ENCODE measurements around the gene RYR2. TPM values are rescaled to one million over a fixed set of nuclear protein-coding genes. Genes with fewer than 3 reads are reported as not detected.

RYR2 gene
- total and polyA plus RNA-seq, 8 donors, result 0.25 to 33.5 (median 2.5) TPM

DNA sequence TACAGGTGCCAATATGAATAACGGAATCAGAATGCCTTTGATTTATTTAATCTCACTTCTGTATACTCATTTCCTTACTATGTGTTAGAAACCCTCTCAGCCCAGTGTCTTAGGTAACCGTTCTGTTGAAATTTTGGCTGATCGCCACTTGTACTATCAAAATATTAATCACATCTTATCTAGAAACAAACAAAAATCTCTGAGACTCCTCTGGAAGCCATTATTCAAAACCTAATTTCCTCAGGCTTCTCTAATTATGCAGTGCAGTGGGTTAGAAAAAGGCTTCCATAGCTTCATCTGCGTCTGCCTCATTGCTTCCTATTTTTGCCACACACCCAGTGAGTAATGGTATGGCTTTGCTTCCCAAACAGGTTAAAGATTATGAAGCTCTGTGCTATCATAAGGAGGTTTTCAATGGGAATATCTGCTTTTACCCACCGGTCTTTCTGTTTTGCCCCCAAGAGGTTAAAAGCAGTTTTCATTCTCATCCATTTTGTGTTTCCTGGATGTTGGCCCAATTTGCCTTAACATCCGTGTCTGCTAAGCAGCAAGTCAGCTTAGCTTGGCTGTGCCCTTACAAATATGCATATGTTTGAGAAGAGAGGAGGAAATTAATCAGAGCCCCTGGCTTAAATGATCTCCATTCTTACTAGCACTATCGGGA is 129.6 kb downstream of the RYR2 start:
- Histone ChIP-seq H3K27me3 (no peaks in the 10 kb centered on the region), H3K27ac (no peak overlapping the region), H3K4me3 (no peak overlapping the region), H3K9me3 (no peaks in the 10 kb centered on the region), H3K4me1 (peaks cover 0 to 13% (median 6%) of the 10 kb centered on the region in 4 donors), H3K36me3 (no peaks in the 10 kb centered on the region)
- TF ChIP-seq POLR2AphosphoS5 (IDR thresholded peaks at IDR 0.05) (no peak), EP300 (IDR thresholded peaks at IDR 0.05) (no peak), CTCF (IDR thresholded peaks at IDR 0.05) (no peak), POLR2A (IDR thresholded peaks at IDR 0.05) (no peak)
- DNase-seq, result peak in 1 of 2 donors; percentile 54
- intact Hi-C loops (cut with DNase I; ENCODE audit: low total_unique reads), result no loop called here
- 41 to 48% (median 44%) methylated on average over 7 of the region's 7 CpGs for WGBS, 5 donors

- whole genome bisulfite sequencing, 5 donors, result 55 to 71% (median 58%) methylated on average over 1 of the region's 1 CpG
- Histone ChIP-seq H3K9me3 (no peaks in the 10 kb centered on the region), H3K4me1 (peaks cover 0 to 15% (median 6%) of the 10 kb centered on the region in 4 donors), H3K36me3 (no peaks in the 10 kb centered on the region), H3K27me3 (no peaks in the 10 kb centered on the region), H3K4me3 (no peak overlapping the region), H3K27ac (no peak overlapping the region)
- intact Hi-C loops (cut with DNase I; ENCODE audit: low total_unique reads), result no loop called here
- DNase-seq, result no peak
- TF ChIP-seq POLR2AphosphoS5 (IDR thresholded peaks at IDR 0.05), result no peak
- TF ChIP-seq EP300 (IDR thresholded peaks at IDR 0.05), result no peak
- TF ChIP-seq POLR2A (IDR thresholded peaks at IDR 0.05), result no peak
- TF ChIP-seq CTCF (IDR thresholded peaks at IDR 0.05), result no peak
Observed at GRCh38 chr1:237172118-237172485, 130.1 kb downstream of the RYR2 start.

DNA sequence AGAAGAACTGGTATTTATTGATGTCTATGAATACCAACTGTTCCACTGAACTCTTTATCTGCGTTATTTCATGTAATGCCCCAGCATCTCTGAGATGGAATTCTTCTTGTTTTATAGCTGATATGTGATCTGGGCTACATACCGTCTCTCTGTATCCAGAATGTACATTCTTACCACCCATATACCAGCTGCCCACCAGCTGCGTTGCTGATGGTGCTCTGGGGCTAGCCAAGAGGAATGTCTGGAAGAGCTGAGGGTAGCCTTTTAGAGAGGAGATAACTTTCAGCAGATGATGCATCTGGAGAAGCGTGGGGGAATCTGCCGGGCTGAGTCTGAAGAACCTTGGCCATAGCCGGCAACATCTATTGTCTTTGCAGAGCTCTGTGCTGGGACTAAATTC is 137.5 kb downstream of the RYR2 start:
- 80 to 94% (median 90%) methylated on average over 6 of the region's 6 CpGs for WGBS, 5 donors
- no peaks in the 10 kb centered on the region for H3K36me3 ChIP-seq
- H3K4me3 ChIP-seq, result no peak overlapping the region
- no peaks in the 10 kb centered on the region for H3K27me3 ChIP-seq
- TF ChIP-seq POLR2A (IDR thresholded peaks at IDR 0.05), result no peak
- no peak for TF ChIP-seq POLR2AphosphoS5 (IDR thresholded peaks at IDR 0.05)
- TF ChIP-seq EP300 (IDR thresholded peaks at IDR 0.05), result no peak
- no peak for TF ChIP-seq CTCF (IDR thresholded peaks at IDR 0.05)
- no peak overlapping the region for H3K27ac ChIP-seq
- H3K9me3 ChIP-seq, result no peaks in the 10 kb centered on the region
- peaks cover 0 to 8% (median 0%) of the 10 kb centered on the region in 4 donors for H3K4me1 ChIP-seq
- no peak for DNase-seq
- intact Hi-C loops (cut with DNase I; ENCODE audit: low total_unique reads), result no loop called here

GRCh38 chr1:237180256-237180655 is 138.3 kb downstream of the RYR2 start:
- no peaks in the 10 kb centered on the region for H3K27me3 ChIP-seq
- H3K9me3 ChIP-seq, result no peaks in the 10 kb centered on the region
- intact Hi-C loops (cut with DNase I; ENCODE audit: low total_unique reads), result no loop called here
- TF ChIP-seq POLR2A (IDR thresholded peaks at IDR 0.05) (no peak), CTCF (IDR thresholded peaks at IDR 0.05) (no peak), EP300 (IDR thresholded peaks at IDR 0.05) (no peak), POLR2AphosphoS5 (IDR thresholded peaks at IDR 0.05) (no peak)
- H3K4me1 ChIP-seq, result peaks cover 0 to 8% (median 0%) of the 10 kb centered on the region in 4 donors
- DNase-seq, result no peak
- WGBS, 5 donors, result 64 to 83% (median 75%) methylated on average over 2 of the region's 2 CpGs
- H3K36me3 ChIP-seq, result no peaks in the 10 kb centered on the region
- H3K4me3 ChIP-seq, result no peak overlapping the region
- no peak overlapping the region for H3K27ac ChIP-seq
